ENCODE measurements around the gene ZNF844.
"Not testable (repeated sequence)": the region's sequence is repeated elsewhere in the genome, so short reads cannot be mapped to it uniquely, and the experiment has no call there.

ZNF844 gene

DNA sequence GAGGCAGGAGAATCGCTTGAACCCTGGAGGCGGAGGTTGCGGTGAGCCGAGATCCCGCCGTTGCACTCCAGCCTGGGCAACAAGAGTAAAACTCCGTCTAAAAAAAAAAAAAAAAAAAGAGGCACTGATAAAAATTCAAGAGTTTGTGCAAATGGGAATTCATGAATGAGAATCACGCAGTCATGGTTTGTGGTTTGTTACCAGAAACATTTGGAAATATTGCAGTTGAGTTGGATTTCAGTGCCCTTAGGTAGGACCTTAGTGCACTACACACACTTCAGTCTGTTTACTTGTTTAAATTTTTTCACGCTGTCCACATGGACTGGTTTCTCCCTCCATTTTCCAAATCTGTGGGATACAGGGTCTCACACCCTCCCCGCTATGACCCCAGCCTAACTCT lies 28.4 kb downstream of the ZNF844 start:
- DNase-seq: no peak

DNA sequence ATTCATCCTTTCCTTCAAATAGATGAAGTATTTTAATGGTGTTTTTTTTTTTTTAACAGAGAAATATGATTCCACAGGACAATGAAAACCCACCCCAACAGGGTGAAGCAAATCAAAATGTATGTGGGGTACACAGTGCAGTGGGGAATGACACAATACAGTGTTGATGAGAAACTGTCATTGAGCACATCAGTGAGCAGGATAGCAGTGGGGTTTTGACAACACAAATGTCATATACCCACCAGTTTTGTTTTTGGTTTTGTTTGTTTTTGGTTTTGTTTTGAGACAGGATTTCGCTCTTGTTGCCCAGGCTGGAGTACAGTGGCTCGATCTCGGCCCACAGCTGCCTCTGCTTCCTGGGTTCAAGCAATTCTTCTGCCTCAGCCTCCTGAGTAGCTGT lies 29.2 kb downstream of the ZNF844 start:
- no peak for DNase-seq

- no peak for DNase-seq
Measured at GRCh38 chr19:12095111-12095790, 30.7 kb downstream of the ZNF844 start.

DNA sequence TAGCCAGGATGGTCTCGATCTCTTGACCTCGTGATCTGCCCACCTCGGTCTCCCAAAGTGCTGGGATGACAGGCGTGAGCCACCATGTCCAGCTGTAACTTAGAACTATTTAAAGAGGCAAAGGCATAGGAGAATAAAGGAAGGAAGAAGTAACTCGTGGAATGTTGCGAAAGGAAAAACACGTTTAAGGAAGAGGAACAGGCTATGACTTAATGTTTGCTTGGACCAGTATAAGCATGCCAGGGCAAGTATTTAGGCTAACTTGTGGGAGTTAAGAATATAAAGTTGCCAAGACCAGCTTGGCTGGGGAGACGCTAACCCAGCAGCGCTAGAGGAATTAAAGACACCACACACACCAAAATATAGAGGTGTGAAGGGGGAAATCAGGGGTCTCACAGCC lies 33.5 kb downstream of the ZNF844 start:
- no peak for DNase-seq

- DNase-seq: not testable (repeated sequence)
Measured at GRCh38 chr19:12103909-12104308, 39.4 kb downstream of the ZNF844 start.

GRCh38 chr19:12111176-12111575 lies 46.6 kb downstream of the ZNF844 start:
- no peak for DNase-seq

GRCh38 chr19:12111943-12112637 lies 47.6 kb downstream of the ZNF844 start:
- DNase-seq: no peak

GRCh38 chr19:12112701-12113100 lies 48.2 kb downstream of the ZNF844 start:
- no peak for DNase-seq

DNA sequence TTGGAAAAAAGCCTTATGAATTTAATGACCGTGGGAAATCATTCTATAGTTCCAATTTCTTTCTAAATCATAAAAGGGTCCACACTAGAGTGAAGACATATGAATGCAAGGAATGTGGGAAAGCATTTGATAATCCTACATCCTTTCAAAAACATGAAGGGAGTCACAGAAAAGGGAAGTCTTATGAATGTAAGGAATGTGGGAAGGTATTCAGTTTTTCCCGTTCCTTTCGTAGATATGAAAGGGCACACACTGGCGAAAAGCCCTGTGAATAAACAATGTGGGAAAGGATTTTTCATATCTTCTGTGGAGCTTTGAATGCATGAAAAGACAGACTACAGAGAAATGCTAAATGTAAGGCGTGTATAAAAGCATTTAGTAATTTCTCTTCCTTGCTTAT lies 48.6 kb downstream of the ZNF844 start:
- no peak for DNase-seq

GRCh38 chr19:12117201-12117970 lies 52.9 kb downstream of the ZNF844 start:
- DNase-seq: no peak

DNA sequence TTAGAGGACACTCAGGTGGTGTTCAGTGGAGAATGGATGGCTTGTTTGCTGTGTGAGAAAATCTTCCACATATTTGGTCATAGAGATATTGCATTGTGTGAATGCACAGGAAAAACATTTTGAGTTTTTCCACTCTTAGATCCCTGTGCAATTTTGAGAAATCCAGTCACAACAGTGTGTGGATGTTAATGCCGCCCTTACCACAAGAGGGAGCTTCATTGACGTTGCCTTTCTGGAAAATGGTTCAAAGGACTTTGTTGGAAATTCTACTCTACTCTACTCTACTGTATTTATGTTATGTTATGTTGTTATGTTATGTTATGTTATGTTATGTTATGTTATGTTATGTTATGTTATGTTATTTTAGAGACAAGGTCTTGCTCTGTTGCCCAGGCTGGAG lies 62.2 kb downstream of the ZNF844 start:
- no peak for DNase-seq

Data from bone marrow (tissue), 2 donors.